Activated CD8-positive, alpha-beta memory T cell treated with anti-CD3 and anti-CD28 coated beads, Interleukin-2, amount 10 ng/mL, durations not matched to agents 7 days and 5 days (primary cell): ENCODE measurements around the gene FRS2. TPM values are rescaled to one million over a fixed set of nuclear protein-coding genes. Genes with fewer than 3 reads are reported as not detected.
"Not testable (repeated sequence)": the region's sequence is repeated elsewhere in the genome, so short reads cannot be mapped to it uniquely, and the experiment has no call there.

Experiments
- ATAC-seq: fragments of 150-1000 bp; cut with Tn5 transposase; one replicate; pipeline ENCODE4 v1.10.0; 2021; ENCODE audit warnings: moderate library complexity
- CTCF ChIA-PET: fragments of 350-600 bp; sonication (Branson Sonifier 250); formaldehyde crosslinking; loops from one replicate; lab custom pipeline; 2021; ENCODE audit warnings: antibody characterized with exemption; lab: Charles Lee
- DNase-seq: peaks from one replicate; pipeline ENCODE4 v3.0.0-alpha.2; 2020
- H3K27ac Mint-ChIP-seq: one replicate; pipeline ENCODE4 v1.8.0; 2021; ENCODE audit warnings: mild to moderate bottlenecking, mixed read lengths
- H3K27me3 Mint-ChIP-seq: one replicate; pipeline ENCODE4 v1.8.0; 2021; ENCODE audit warnings: mixed read lengths
- H3K36me3 Mint-ChIP-seq: one replicate; pipeline ENCODE4 v1.8.0; 2021; ENCODE audit warnings: mild to moderate bottlenecking, mixed read lengths
- H3K4me1 Mint-ChIP-seq: one replicate; pipeline ENCODE4 v1.8.0; 2021; ENCODE audit warnings: mixed read lengths
- H3K4me3 Mint-ChIP-seq: one replicate; pipeline ENCODE4 v1.8.0; 2021; ENCODE audit warnings: mild to moderate bottlenecking, moderate library complexity, mixed read lengths
- H3K9me3 Mint-ChIP-seq: one replicate; pipeline ENCODE4 v1.8.0; 2022; ENCODE audit warnings: low read depth, mixed read lengths
- total RNA-seq, 2 experiments: library from RNA; stranded (reverse); gene quantifications; one replicate each; pipeline ENCODE4 v1.2.3, GENCODE V29; 2021

FRS2 gene
- total RNA-seq, 2 experiments from 2014 or later: 11.5 to 12.8 TPM

- Mint-ChIP-seq H3K4me3 (no peak overlapping the region), H3K9me3 (no peaks in the 10 kb centered on the region), H3K4me1 (peaks cover 11% of the 10 kb centered on the region), H3K27me3 (no peaks in the 10 kb centered on the region), H3K27ac (no peak overlapping the region), H3K36me3 (peaks cover 55% of the 10 kb centered on the region)
- CTCF ChIA-PET: no interaction called here
- ATAC-seq (no peak), DNase-seq (no peak)
These were observed 130.6 kb downstream of the FRS2 start for GRCh38 chr12:69600804-69601203.

- Mint-ChIP-seq H3K36me3 (peaks cover 46% of the 10 kb centered on the region), H3K9me3 (no peaks in the 10 kb centered on the region), H3K4me1 (peaks cover 6% of the 10 kb centered on the region), H3K4me3 (no peak overlapping the region), H3K27ac (no peak overlapping the region), H3K27me3 (no peaks in the 10 kb centered on the region)
- CTCF ChIA-PET: no interaction called here
- DNase-seq (no peak), ATAC-seq (no peak)
These were observed 131.9 kb downstream of the FRS2 start for GRCh38 chr12:69601962-69602685.

- Mint-ChIP-seq H3K4me1 (peaks cover 1% of the 10 kb centered on the region), H3K9me3 (no peaks in the 10 kb centered on the region), H3K36me3 (peaks cover 39% of the 10 kb centered on the region), H3K4me3 (no peak overlapping the region), H3K27me3 (no peaks in the 10 kb centered on the region), H3K27ac (no peak overlapping the region)
- DNase-seq (no peak), ATAC-seq (no peak)
- CTCF ChIA-PET: no interaction called here
These were observed 132.8 kb downstream of the FRS2 start for GRCh38 chr12:69602954-69603353.

DNA sequence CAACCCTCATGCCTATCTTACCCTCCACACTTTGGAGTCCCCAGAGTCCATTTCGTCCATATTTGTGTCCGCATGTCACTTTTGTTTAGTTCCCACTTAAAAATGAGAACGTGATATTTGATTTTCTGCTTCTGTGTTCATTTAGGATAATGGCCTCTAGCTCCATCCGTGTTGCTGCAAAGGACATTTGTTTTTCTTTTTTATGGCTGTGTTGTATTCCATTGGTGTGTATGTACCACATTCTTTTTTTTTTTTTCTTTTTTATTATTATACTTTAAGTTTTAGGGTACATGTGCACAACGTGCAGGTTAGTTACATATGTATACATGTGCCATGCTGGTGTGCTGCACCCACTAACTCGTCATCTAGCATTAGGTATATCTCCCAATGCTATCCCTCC, 133.4 kb downstream of the FRS2 start:
- H3K36me3 Mint-ChIP-seq: peaks cover 35% of the 10 kb centered on the region
- not testable (repeated sequence) for H3K9me3 Mint-ChIP-seq, H3K27ac Mint-ChIP-seq, H3K27me3 Mint-ChIP-seq, DNase-seq, ATAC-seq, H3K4me3 Mint-ChIP-seq, H3K4me1 Mint-ChIP-seq
- CTCF ChIA-PET: interaction anchor here (0.6 kb wide), 1 partner anchor 253 kb away, joined by 3 read pairs; no protein-coding TSS in a partner anchor

- ATAC-seq, H3K9me3 Mint-ChIP-seq, H3K4me1 Mint-ChIP-seq, DNase-seq, CTCF ChIA-PET, H3K4me3 Mint-ChIP-seq, H3K27me3 Mint-ChIP-seq, H3K27ac Mint-ChIP-seq: not testable (repeated sequence)
- peaks cover 32% of the 10 kb centered on the region for H3K36me3 Mint-ChIP-seq
These were observed 134.1 kb downstream of the FRS2 start for GRCh38 chr12:69604275-69604674.

- peaks cover 10% of the 10 kb centered on the region for H3K27me3 Mint-ChIP-seq
- H3K4me3 Mint-ChIP-seq: no peak overlapping the region
- H3K9me3 Mint-ChIP-seq: no peaks in the 10 kb centered on the region
- DNase-seq (no peak), ATAC-seq (no peak)
- H3K36me3 Mint-ChIP-seq: peaks cover 5% of the 10 kb centered on the region
- H3K4me1 Mint-ChIP-seq: no peaks in the 10 kb centered on the region
- CTCF ChIA-PET: no interaction called here
- no peak overlapping the region for H3K27ac Mint-ChIP-seq
These were observed 137.9 kb downstream of the FRS2 start for GRCh38 chr12:69608114-69608513.

GRCh38 chr12:69610126-69610525, 139.9 kb downstream of the FRS2 start:
- CTCF ChIA-PET: no interaction called here
- ATAC-seq: no peak
- Mint-ChIP-seq H3K27me3 (peaks cover 15% of the 10 kb centered on the region), H3K4me3 (no peak overlapping the region), H3K36me3 (no peaks in the 10 kb centered on the region), H3K9me3 (no peaks in the 10 kb centered on the region), H3K4me1 (no peaks in the 10 kb centered on the region), H3K27ac (no peak overlapping the region)
- DNase-seq: no peak

DNA sequence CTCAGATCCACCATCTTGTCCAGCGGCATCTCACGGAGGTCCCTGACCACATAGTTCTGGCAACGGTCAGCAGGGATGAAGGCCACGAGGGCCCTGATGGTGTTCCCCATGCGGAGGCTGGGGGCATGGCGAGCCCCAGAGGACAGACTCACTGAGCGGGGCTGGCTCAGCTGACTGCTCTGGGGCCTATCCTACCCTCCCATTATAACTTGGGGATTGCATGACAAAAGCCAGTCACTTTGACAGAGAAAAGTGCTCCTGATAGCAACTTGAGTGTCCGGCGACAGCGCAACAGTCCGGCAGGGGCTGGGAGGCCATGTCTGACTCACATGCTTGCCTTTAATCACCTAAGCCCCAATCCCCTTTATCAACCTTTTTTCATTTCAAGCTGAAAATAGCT, 140.5 kb downstream of the FRS2 start, which contains the start of gene LRRC10:
TSS of gene LRRC10 (minus strand) at position 179 of the 400 bp plus-strand sequence. CDS start at position 110, 69 bp downstream.
- H3K4me1 Mint-ChIP-seq: no peaks in the 10 kb centered on the region
- CTCF ChIA-PET: no interaction called here
- peaks cover 20% of the 10 kb centered on the region for H3K27me3 Mint-ChIP-seq
- ATAC-seq (no peak), DNase-seq (no peak)
- no peaks in the 10 kb centered on the region for H3K9me3 Mint-ChIP-seq
- H3K4me3 Mint-ChIP-seq: no peak within 1 kb of the TSS
- no peak within 1 kb of the TSS for H3K27ac Mint-ChIP-seq
- no peaks in the 10 kb centered on the region for H3K36me3 Mint-ChIP-seq

GRCh38 chr12:69613351-69613750, 143.2 kb downstream of the FRS2 start:
- Mint-ChIP-seq H3K9me3 (no peaks in the 10 kb centered on the region), H3K36me3 (no peaks in the 10 kb centered on the region), H3K4me3 (no peak overlapping the region), H3K4me1 (no peaks in the 10 kb centered on the region), H3K27ac (no peak overlapping the region), H3K27me3 (peaks cover 24% of the 10 kb centered on the region)
- DNase-seq: no peak
- no peak for ATAC-seq
- CTCF ChIA-PET: no interaction called here

DNA sequence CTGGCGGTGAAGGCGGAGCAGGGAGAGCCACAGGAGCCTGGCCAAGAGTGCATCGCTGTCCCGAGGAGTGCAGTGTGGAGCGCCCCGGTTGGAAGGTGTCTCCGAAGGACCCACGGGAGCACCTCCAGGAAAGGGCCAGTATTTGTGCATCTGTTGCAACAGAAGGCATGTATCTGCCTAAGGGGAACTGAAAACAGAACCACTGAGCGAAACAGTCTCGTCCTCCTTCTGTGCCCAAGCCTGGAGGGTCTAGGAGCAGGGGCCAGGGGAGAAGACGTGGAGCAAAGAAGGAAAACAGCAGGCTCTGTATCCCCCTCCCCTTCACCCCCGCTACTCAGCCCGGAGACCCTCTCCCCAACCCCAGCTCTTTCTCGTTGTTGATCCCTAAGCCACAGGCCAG, 145.8 kb downstream of the FRS2 start:
- Mint-ChIP-seq H3K9me3 (no peaks in the 10 kb centered on the region), H3K27me3 (peaks cover 23% of the 10 kb centered on the region), H3K27ac (no peak overlapping the region), H3K4me3 (no peak overlapping the region), H3K36me3 (no peaks in the 10 kb centered on the region), H3K4me1 (no peaks in the 10 kb centered on the region)
- CTCF ChIA-PET: interaction anchor here (2.1 kb wide), 1 partner anchor 24 kb away, joined by 5 read pairs; no protein-coding TSS in a partner anchor
- ATAC-seq (no peak), DNase-seq (no peak)

DNA sequence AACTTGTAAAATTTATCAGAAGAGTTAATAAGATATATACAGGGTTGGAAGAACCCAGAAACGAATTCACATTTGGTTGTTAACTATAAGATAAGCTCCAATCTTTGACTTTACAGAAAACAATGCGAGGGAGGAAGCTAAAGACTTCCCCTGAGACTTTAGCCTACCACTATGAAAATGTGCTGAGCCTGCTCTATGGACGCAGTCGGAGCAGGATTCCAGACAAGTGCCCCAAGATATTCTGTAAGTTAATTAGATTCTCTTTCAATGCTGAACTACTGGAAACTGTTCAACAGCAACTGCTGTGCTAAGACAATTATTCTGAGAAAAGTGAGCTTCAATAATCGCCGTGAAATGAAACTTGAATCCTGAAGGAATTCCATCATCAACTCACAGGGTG, 148.9 kb downstream of the FRS2 start:
- CTCF ChIA-PET: no interaction called here
- DNase-seq: no peak
- Mint-ChIP-seq H3K4me3 (no peak overlapping the region), H3K36me3 (no peaks in the 10 kb centered on the region), H3K27ac (no peak overlapping the region), H3K9me3 (no peaks in the 10 kb centered on the region), H3K4me1 (no peaks in the 10 kb centered on the region), H3K27me3 (peaks cover 18% of the 10 kb centered on the region)
- no peak for ATAC-seq

DNA sequence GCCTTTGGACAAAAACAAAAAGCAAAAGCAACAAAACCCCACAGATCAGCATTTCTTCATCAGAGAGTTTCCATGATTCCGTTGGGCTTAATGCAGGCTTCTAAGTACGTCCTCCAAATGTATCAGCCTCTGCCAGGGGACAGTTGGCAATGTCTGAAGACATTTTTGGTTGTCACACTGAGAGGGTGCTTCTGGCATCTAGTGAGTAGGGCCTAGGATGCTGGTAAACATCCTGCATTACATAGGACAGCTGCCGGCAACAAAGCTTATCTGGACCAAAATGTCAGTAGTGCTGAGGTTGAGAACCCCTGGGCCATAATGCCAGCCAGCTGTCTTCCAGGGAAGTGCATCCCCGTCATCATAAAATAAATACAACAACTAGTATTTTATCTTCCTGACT, 149.9 kb downstream of the FRS2 start:
- CTCF ChIA-PET: no interaction called here
- H3K4me1 Mint-ChIP-seq: no peaks in the 10 kb centered on the region
- no peak for ATAC-seq
- H3K27me3 Mint-ChIP-seq: peaks cover 18% of the 10 kb centered on the region
- H3K36me3 Mint-ChIP-seq: no peaks in the 10 kb centered on the region
- no peaks in the 10 kb centered on the region for H3K9me3 Mint-ChIP-seq
- no peak overlapping the region for H3K4me3 Mint-ChIP-seq
- no peak overlapping the region for H3K27ac Mint-ChIP-seq
- no peak for DNase-seq

GRCh38 chr12:69620921-69621320, 150.7 kb downstream of the FRS2 start:
- CTCF ChIA-PET: no interaction called here
- no peaks in the 10 kb centered on the region for H3K36me3 Mint-ChIP-seq
- no peak overlapping the region for H3K27ac Mint-ChIP-seq
- ATAC-seq: no peak
- H3K4me1 Mint-ChIP-seq: no peaks in the 10 kb centered on the region
- no peak for DNase-seq
- H3K9me3 Mint-ChIP-seq: no peaks in the 10 kb centered on the region
- peaks cover 12% of the 10 kb centered on the region for H3K27me3 Mint-ChIP-seq
- no peak overlapping the region for H3K4me3 Mint-ChIP-seq

GRCh38 chr12:69621551-69621950, 151.4 kb downstream of the FRS2 start:
- Mint-ChIP-seq H3K27me3 (peaks cover 15% of the 10 kb centered on the region), H3K4me3 (no peak overlapping the region), H3K27ac (no peak overlapping the region), H3K4me1 (no peaks in the 10 kb centered on the region), H3K36me3 (no peaks in the 10 kb centered on the region), H3K9me3 (no peaks in the 10 kb centered on the region)
- DNase-seq: no peak
- CTCF ChIA-PET: no interaction called here
- no peak for ATAC-seq
